Transverse colon (tissue), 4 donors: ENCODE measurements around the gene FNBP1L. TPM values are rescaled to one million over a fixed set of nuclear protein-coding genes. Genes with fewer than 3 reads are reported as not detected.

ENCODE experiments used
- DNase-seq: peaks from one replicate; pipeline ENCODE4 v3.0.0-alpha.2; 2019
- H3K27ac ChIP-seq, 4 donors: fragments of 200-600 bp; sonication (generic); 2 replicates each; pipeline ENCODE4 v1.5.1; 2016 to 2018; ENCODE audit warnings: inconsistent platforms in 4 of 4
- H3K27me3 ChIP-seq: fragments of 200-600 bp; sonication (generic); 2 replicates; pipeline ENCODE4 v1.5.1; 2017; ENCODE audit warnings: inconsistent platforms
- H3K36me3 ChIP-seq, 4 donors: fragments of 200-600 bp; sonication (generic); 2 replicates each; pipeline ENCODE4 v1.5.1; 2017 to 2019; ENCODE audit warnings: inconsistent platforms in 4 of 4
- H3K4me1 ChIP-seq, 4 donors: fragments of 200-600 bp; sonication (generic); 2 replicates each; pipeline ENCODE4 v1.5.1; 2017 to 2020; ENCODE audit warnings: inconsistent platforms in 4 of 4
- H3K4me3 ChIP-seq, 4 donors: fragments of 200-600 bp; sonication (generic); 1 replicate in 1 of 4; 2 replicates in 3 of 4; pipeline versions ENCODE4 v1.5.1 to v1.6.1; 2017 to 2019; ENCODE audit warnings: inconsistent platforms in 4 of 4
- H3K9me3 ChIP-seq, 2 donors: fragments of 200-600 bp; sonication (generic); 2 replicates each; pipeline ENCODE4 v1.5.1; 2017 to 2019; ENCODE audit warnings: inconsistent platforms in 2 of 2
- EP300 ChIP-seq: sonication (generic); formaldehyde crosslinking; IDR thresholded peaks from one replicate; pipeline ENCODE4 v1.6.1; 2017; ENCODE audit warnings: antibody characterized with exemption, low read depth
- POLR2A ChIP-seq: fragments of 450-650 bp; IDR thresholded peaks from one replicate; pipeline ENCODE4 v1.6.1; 2016; ENCODE audit warnings: antibody characterized with exemption, mild to moderate bottlenecking, moderate library complexity
- POLR2AphosphoS5 ChIP-seq, 3 donors: sonication (generic); formaldehyde crosslinking; IDR thresholded peaks; one replicate each; pipeline ENCODE4 v1.6.1; 2016; ENCODE audit warnings: antibody characterized with exemption in 3 of 3
- WGBS, 2 donors: methylation state at CpG; one replicate each; pipeline ENCODE4 v1.1.5; 2018; ENCODE audit warnings: low coverage in 1 of 2; 5-methylcytosine and 5-hydroxymethylcytosine counted together
- in situ Hi-C, 4 donors: fragments of 200-750 bp; cut with MboI; loops; one replicate each; pipeline versions ENCODE4 v1.15.0 to v1.15.1; 2017; ENCODE audit warnings: low sequenced_read_pairs in 3 of 4, low pct_ligation_motif_present in 1 of 4, low pct_unique_long_range_greater_than_20kb in 1 of 4
- intact Hi-C: fragments of 100-400 bp; cut with DNase I; formaldehyde crosslinking; loops from one replicate; pipeline ENCODE4 v1.15.1; 2023; ENCODE audit warnings: low total_unique reads
- total RNA-seq, 4 donors: library from RNA; depleted of rRNA; stranded (reverse); fragments of >200 nt; gene quantifications; one replicate each; pipeline ENCODE4 v1.1.0, GENCODE V29; 2016
- TF ChIP-seq, protein P1 (sequence below), 5 experiments: fragments of 200-600 bp in 3 of 5; fragments of 450-650 bp in 2 of 5; sonication (generic) in 3 of 5; IDR thresholded peaks; 1 replicate in 2 of 5; 2 replicates in 3 of 5; pipeline ENCODE4 v1.5.1; 2016 to 2017; ENCODE audit warnings: antibody characterized with exemption in 5 of 5, inconsistent platforms in 3 of 5, mild to moderate bottlenecking in 2 of 5, moderate library complexity in 1 of 5

FNBP1L gene
- total RNA-seq, 4 donors from 2014 or later, result 31.0 to 69.4 (median 49.0) TPM

- no peak for DNase-seq
- in situ Hi-C loops, result no loop called here
- Histone ChIP-seq H3K4me3 (no peak overlapping the region), H3K27ac (no peak overlapping the region), H3K36me3 (no peaks in the 10 kb centered on the region), H3K4me1 (peaks cover 7 to 19% (median 10%) of the 10 kb centered on the region in 4 donors), H3K9me3 (no peaks in the 10 kb centered on the region), H3K27me3 (no peaks in the 10 kb centered on the region)
- intact Hi-C loops, result no loop called here
- WGBS, 2 donors, result 88 to 90% methylated on average over 2 of the region's 2 CpGs
- no peak for TF ChIP-seq POLR2A
- TF ChIP-seq, protein P1, sequence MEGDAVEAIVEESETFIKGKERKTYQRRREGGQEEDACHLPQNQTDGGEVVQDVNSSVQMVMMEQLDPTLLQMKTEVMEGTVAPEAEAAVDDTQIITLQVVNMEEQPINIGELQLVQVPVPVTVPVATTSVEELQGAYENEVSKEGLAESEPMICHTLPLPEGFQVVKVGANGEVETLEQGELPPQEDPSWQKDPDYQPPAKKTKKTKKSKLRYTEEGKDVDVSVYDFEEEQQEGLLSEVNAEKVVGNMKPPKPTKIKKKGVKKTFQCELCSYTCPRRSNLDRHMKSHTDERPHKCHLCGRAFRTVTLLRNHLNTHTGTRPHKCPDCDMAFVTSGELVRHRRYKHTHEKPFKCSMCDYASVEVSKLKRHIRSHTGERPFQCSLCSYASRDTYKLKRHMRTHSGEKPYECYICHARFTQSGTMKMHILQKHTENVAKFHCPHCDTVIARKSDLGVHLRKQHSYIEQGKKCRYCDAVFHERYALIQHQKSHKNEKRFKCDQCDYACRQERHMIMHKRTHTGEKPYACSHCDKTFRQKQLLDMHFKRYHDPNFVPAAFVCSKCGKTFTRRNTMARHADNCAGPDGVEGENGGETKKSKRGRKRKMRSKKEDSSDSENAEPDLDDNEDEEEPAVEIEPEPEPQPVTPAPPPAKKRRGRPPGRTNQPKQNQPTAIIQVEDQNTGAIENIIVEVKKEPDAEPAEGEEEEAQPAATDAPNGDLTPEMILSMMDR (IDR thresholded peaks at IDR 0.05), result no peak
- TF ChIP-seq EP300, result no peak
- no peak for TF ChIP-seq POLR2AphosphoS5 (IDR thresholded peaks at IDR 0.05)
Measured at GRCh38 chr1:93598396-93598795, 150.5 kb downstream of the FNBP1L start.

DNA sequence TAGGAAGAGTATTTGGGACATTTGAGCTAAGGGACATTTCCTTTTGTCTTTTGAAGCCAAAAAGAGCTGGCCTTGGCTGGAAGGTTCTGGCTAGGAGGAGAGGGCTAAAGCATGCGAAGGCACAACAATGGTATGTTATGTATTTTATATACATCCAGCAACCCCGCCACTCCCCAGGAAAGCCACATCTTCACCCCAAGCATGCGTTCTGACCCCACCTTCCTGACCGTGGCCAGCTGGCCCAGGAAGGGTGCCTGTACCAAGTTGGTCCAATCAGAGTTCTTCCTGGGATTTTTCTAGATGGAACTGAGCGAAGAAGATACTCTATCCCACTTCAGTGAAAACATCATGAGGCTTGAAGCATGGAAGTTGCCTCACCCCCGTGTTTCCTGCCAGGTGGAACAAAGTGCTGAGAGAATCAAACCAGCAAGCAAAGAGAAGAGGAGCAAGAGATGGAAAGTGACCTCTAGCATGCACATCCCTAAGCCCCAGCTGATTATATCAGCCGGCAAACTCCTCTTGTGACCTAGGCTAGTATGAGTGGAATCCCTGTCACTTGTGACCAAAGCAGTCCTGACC, 151.0 kb downstream of the FNBP1L start:
- H3K9me3 ChIP-seq, result no peaks in the 10 kb centered on the region
- WGBS, 2 donors, result 93% methylated on average over 7 of the region's 7 CpGs; no CpG with 5 or more reads in 1 of the 2 donors
- H3K27me3 ChIP-seq, result no peaks in the 10 kb centered on the region
- no peaks in the 10 kb centered on the region for H3K36me3 ChIP-seq
- TF ChIP-seq POLR2AphosphoS5 (IDR thresholded peaks at IDR 0.05) (no peak), POLR2A (no peak), EP300 (no peak)
- TF ChIP-seq, protein P1 (IDR thresholded peaks at IDR 0.05), result no peak
- intact Hi-C loops (no loop called here), in situ Hi-C loops (no loop called here)
- no peak overlapping the region for H3K27ac ChIP-seq
- H3K4me1 ChIP-seq, result peaks cover 3 to 14% (median 5%) of the 10 kb centered on the region in 4 donors
- no peak overlapping the region for H3K4me3 ChIP-seq
- no peak for DNase-seq

GRCh38 chr1:93599479-93599878, 151.6 kb downstream of the FNBP1L start:
- H3K4me1 ChIP-seq, result peaks cover 0 to 8% (median 2%) of the 10 kb centered on the region in 4 donors
- H3K9me3 ChIP-seq, result no peaks in the 10 kb centered on the region
- DNase-seq, result no peak
- WGBS, 2 donors, result 95 to 100% methylated on average over 1 to 6 of the region's 6 CpGs
- no peak for TF ChIP-seq POLR2A
- TF ChIP-seq EP300, result no peak
- TF ChIP-seq POLR2AphosphoS5 (IDR thresholded peaks at IDR 0.05), result no peak
- TF ChIP-seq, protein P1 (IDR thresholded peaks at IDR 0.05), result no peak
- no peak overlapping the region for H3K4me3 ChIP-seq
- H3K27ac ChIP-seq, result no peak overlapping the region
- in situ Hi-C loops (no loop called here), intact Hi-C loops (no loop called here)
- no peaks in the 10 kb centered on the region for H3K36me3 ChIP-seq
- H3K27me3 ChIP-seq, result no peaks in the 10 kb centered on the region

GRCh38 chr1:93600663-93601062, 152.7 kb downstream of the FNBP1L start:
- intact Hi-C loops (no loop called here), in situ Hi-C loops (loop anchor here in 2 of 4 donors (25.0 kb wide), 1 partner anchor 163 kb away; the partner anchor contains the start of gene FNBP1L (in 2 of the 2))
- DNase-seq, result no peak
- 67 to 71% methylated on average over 1 to 2 of the region's 2 CpGs for WGBS, 2 donors
- no peaks in the 10 kb centered on the region for H3K27me3 ChIP-seq
- no peaks in the 10 kb centered on the region for H3K36me3 ChIP-seq
- no peak for TF ChIP-seq EP300
- H3K9me3 ChIP-seq, result no peaks in the 10 kb centered on the region
- H3K27ac ChIP-seq, result no peak overlapping the region
- peaks cover 0 to 5% (median 0%) of the 10 kb centered on the region in 4 donors for H3K4me1 ChIP-seq
- no peak overlapping the region for H3K4me3 ChIP-seq
